ENCODE data around the gene OAS2. TPM values are rescaled to one million over a fixed set of nuclear protein-coding genes. Genes with fewer than 3 reads are reported as not detected.

The OAS2 gene
- polyA plus RNA-seq, 1 donor from 2014 or later, result not detected

DNA sequence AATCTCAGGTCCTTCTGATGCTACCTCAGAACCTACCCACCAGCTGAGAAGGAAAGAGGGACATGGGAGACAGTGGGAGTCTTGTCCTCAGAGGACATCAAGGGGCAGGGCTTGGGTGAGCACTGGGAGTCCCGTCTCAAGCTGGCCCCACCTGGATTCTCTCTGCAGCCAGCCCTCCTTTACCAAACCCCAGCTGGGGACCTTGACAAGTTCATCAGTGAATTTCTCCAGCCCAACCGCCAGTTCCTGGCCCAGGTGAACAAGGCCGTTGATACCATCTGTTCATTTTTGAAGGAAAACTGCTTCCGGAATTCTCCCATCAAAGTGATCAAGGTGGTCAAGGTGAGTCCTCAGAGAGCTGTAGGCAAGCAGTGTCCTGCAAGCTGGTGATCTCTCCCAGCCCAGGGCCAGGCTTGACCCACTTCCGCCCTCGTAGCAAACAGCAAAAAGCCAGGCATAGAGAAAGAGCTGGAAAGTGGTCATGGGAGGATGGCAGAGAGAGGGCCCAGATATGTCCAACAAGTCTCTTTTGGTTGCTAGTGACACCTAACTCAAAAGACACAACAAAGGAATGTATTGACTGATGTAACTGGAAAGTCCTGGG lies 14.2 kb upstream of the OAS2 start:
- Histone ChIP-seq H3F3A (ENCODE audit: insufficient read depth, low read length, poor library complexity, severe bottlenecking) (no peaks in the 10 kb centered on the region), H3K4me3 (ENCODE audit: low read length) (no peak overlapping the region), H3K27ac (ENCODE audit: low read length) (no peak overlapping the region), H4K20me1 (ENCODE audit: insufficient read depth) (no peaks in the 10 kb centered on the region), H3K27me3 (ENCODE audit: insufficient read depth, low read depth, low read length) (no peaks in the 10 kb centered on the region), H3K36me3 (ENCODE audit: insufficient read depth, low read length) (no peaks in the 10 kb centered on the region), H3K79me2 (replicated peaks; ENCODE audit: insufficient read depth, low read length) (no peaks in the 10 kb centered on the region), H3K9me3 (ENCODE audit: low read length) (no peaks in the 10 kb centered on the region), H3K9me2 (ENCODE audit: insufficient read depth, low read length) (no peaks in the 10 kb centered on the region), H3K9ac (ENCODE audit: low read length) (no peak overlapping the region), H2AFZ (ENCODE audit: low read depth, low read length) (no peak overlapping the region), H3K4me2 (ENCODE audit: low read length) (no peak overlapping the region)
- TF ChIP-seq EZH2 (IDR thresholded peaks at IDR 0.05; ENCODE audit: borderline replicate concordance, insufficient read depth, low read length, poor library complexity, severe bottlenecking) (no peak), RAD21 (conservative IDR thresholded peaks at IDR 0.05) (no peak), SMC3 (conservative IDR thresholded peaks at IDR 0.05; ENCODE audit: poor library complexity) (no peak), MXI1 (conservative IDR thresholded peaks at IDR 0.05; ENCODE audit: poor library complexity, severe bottlenecking) (no peak), EP300 (conservative IDR thresholded peaks at IDR 0.05; ENCODE audit: poor library complexity, severe bottlenecking) (no peak), POLR2AphosphoS5 (IDR thresholded peaks at IDR 0.05) (no peak), CTCF (IDR thresholded peaks at IDR 0.05; ENCODE audit: poor library complexity, severe bottlenecking) (no peak)
- TF ChIP-seq, protein P1, sequence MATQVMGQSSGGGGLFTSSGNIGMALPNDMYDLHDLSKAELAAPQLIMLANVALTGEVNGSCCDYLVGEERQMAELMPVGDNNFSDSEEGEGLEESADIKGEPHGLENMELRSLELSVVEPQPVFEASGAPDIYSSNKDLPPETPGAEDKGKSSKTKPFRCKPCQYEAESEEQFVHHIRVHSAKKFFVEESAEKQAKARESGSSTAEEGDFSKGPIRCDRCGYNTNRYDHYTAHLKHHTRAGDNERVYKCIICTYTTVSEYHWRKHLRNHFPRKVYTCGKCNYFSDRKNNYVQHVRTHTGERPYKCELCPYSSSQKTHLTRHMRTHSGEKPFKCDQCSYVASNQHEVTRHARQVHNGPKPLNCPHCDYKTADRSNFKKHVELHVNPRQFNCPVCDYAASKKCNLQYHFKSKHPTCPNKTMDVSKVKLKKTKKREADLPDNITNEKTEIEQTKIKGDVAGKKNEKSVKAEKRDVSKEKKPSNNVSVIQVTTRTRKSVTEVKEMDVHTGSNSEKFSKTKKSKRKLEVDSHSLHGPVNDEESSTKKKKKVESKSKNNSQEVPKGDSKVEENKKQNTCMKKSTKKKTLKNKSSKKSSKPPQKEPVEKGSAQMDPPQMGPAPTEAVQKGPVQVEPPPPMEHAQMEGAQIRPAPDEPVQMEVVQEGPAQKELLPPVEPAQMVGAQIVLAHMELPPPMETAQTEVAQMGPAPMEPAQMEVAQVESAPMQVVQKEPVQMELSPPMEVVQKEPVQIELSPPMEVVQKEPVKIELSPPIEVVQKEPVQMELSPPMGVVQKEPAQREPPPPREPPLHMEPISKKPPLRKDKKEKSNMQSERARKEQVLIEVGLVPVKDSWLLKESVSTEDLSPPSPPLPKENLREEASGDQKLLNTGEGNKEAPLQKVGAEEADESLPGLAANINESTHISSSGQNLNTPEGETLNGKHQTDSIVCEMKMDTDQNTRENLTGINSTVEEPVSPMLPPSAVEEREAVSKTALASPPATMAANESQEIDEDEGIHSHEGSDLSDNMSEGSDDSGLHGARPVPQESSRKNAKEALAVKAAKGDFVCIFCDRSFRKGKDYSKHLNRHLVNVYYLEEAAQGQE (IDR thresholded peaks at IDR 0.05; ENCODE audit: borderline replicate concordance), result no peak

DNA sequence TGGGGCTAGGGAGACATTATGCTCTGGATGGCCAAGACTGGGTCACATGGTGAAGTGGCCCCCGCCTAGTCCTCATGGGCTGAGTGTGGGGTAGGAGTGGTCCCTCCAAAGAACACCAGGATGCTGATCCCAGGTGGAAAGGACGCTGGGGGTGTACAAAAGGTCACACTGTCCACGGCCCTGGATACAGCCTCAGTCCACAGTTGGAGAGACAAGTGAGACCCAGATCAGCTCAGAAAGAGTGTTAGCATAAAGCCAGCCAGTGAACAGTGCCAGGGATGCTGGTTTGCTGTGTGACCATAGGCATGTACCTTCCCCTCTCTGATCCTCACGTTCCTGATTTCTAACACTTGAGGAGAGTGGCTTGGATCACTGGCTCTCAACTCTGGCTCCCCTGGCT lies 13.4 kb upstream of the OAS2 start:
- no peak overlapping the region for H3K9ac ChIP-seq (ENCODE audit: low read length)
- no peaks in the 10 kb centered on the region for H3K27me3 ChIP-seq (ENCODE audit: insufficient read depth, low read depth, low read length)
- H2AFZ ChIP-seq (ENCODE audit: low read depth, low read length), result no peak overlapping the region
- no peak overlapping the region for H3K4me3 ChIP-seq (ENCODE audit: low read length)
- no peaks in the 10 kb centered on the region for H3K9me3 ChIP-seq (ENCODE audit: low read length)
- H3F3A ChIP-seq (ENCODE audit: insufficient read depth, low read length, poor library complexity, severe bottlenecking), result no peaks in the 10 kb centered on the region
- no peaks in the 10 kb centered on the region for H3K36me3 ChIP-seq (ENCODE audit: insufficient read depth, low read length)
- H3K27ac ChIP-seq (ENCODE audit: low read length), result no peak overlapping the region
- no peak overlapping the region for H3K4me2 ChIP-seq (ENCODE audit: low read length)
- no peaks in the 10 kb centered on the region for H3K9me2 ChIP-seq (ENCODE audit: insufficient read depth, low read length)
- no peaks in the 10 kb centered on the region for H3K79me2 ChIP-seq (replicated peaks; ENCODE audit: insufficient read depth, low read length)
- no peak for TF ChIP-seq EP300 (conservative IDR thresholded peaks at IDR 0.05; ENCODE audit: poor library complexity, severe bottlenecking)
- H4K20me1 ChIP-seq (ENCODE audit: insufficient read depth), result no peaks in the 10 kb centered on the region

DNA sequence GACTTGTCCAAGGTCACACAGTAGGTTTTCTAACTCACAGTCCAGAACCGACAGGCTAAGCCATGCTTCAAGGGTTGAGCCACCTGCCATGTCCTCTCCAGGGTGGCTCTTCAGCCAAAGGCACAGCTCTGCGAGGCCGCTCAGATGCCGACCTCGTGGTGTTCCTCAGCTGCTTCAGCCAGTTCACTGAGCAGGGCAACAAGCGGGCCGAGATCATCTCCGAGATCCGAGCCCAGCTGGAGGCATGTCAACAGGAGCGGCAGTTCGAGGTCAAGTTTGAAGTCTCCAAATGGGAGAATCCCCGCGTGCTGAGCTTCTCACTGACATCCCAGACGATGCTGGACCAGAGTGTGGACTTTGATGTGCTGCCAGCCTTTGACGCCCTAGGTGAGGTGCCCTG lies 12.7 kb upstream of the OAS2 start:
- H3K4me3 ChIP-seq (ENCODE audit: low read length), result no peak overlapping the region
- H3K9me3 ChIP-seq (ENCODE audit: low read length), result no peaks in the 10 kb centered on the region
- no peak overlapping the region for H2AFZ ChIP-seq (ENCODE audit: low read depth, low read length)
- H3K36me3 ChIP-seq (ENCODE audit: insufficient read depth, low read length), result no peaks in the 10 kb centered on the region
- H3K9me2 ChIP-seq (ENCODE audit: insufficient read depth, low read length), result no peaks in the 10 kb centered on the region
- no peak overlapping the region for H3K9ac ChIP-seq (ENCODE audit: low read length)
- no peaks in the 10 kb centered on the region for H4K20me1 ChIP-seq (ENCODE audit: insufficient read depth)
- H3K27me3 ChIP-seq (ENCODE audit: insufficient read depth, low read depth, low read length), result no peaks in the 10 kb centered on the region
- no peaks in the 10 kb centered on the region for H3F3A ChIP-seq (ENCODE audit: insufficient read depth, low read length, poor library complexity, severe bottlenecking)
- H3K4me2 ChIP-seq (ENCODE audit: low read length), result no peak overlapping the region
- H3K27ac ChIP-seq (ENCODE audit: low read length), result no peak overlapping the region
- TF ChIP-seq SMC3 (conservative IDR thresholded peaks at IDR 0.05; ENCODE audit: poor library complexity) (no peak), CTCF (IDR thresholded peaks at IDR 0.05; ENCODE audit: poor library complexity, severe bottlenecking) (no peak), EP300 (conservative IDR thresholded peaks at IDR 0.05; ENCODE audit: poor library complexity, severe bottlenecking) (no peak), POLR2AphosphoS5 (IDR thresholded peaks at IDR 0.05) (no peak), EZH2 (IDR thresholded peaks at IDR 0.05; ENCODE audit: borderline replicate concordance, insufficient read depth, low read length, poor library complexity, severe bottlenecking) (no peak), TAF1 (IDR thresholded peaks at IDR 0.05; ENCODE audit: low read depth) (no peak), RAD21 (conservative IDR thresholded peaks at IDR 0.05) (no peak), MXI1 (conservative IDR thresholded peaks at IDR 0.05; ENCODE audit: poor library complexity, severe bottlenecking) (no peak)
- TF ChIP-seq, protein P1 (IDR thresholded peaks at IDR 0.05; ENCODE audit: borderline replicate concordance), result no peak
- H3K79me2 ChIP-seq (replicated peaks; ENCODE audit: insufficient read depth, low read length), result no peaks in the 10 kb centered on the region

All from neural cell (in vitro differentiated cells).